ENCODE results near the gene TMPRSS2. TPM values are rescaled to one million over a fixed set of nuclear protein-coding genes. Genes with fewer than 3 reads are reported as not detected.

The TMPRSS2 gene
- total and polyA plus RNA-seq, 2 donors (not counting 1 experiment from before 2014, with no cell fraction given): not detected

GRCh38 chr21:41483973-41484372, 24.0 kb downstream of the TMPRSS2 start:
- Histone ChIP-seq H2AFZ (ENCODE audit: insufficient read depth, low read depth, low read length, poor library complexity, severe bottlenecking) (no peak overlapping the region), H3K9me3 (ENCODE audit: control extremely low read depth in 1 of 3, control insufficient read depth in 2 of 3, insufficient read depth in 1 of 3, low read length in 2 of 3) (no peaks in the 10 kb centered on the region), H3K9ac (ENCODE audit: low read length) (no peak overlapping the region), H4K20me1 (ENCODE audit: control insufficient read depth, insufficient read depth, low read length, poor library complexity, severe bottlenecking) (no peaks in the 10 kb centered on the region), H3K27ac (ENCODE audit: low read length in 2 of 2) (no peak overlapping the region), H3K36me3 (replicated peaks in 1 of 2; ENCODE audit: control extremely low read depth in 1 of 2, control insufficient read depth in 1 of 2, extremely low read depth in 1 of 2, insufficient read depth in 2 of 2, low read length in 1 of 2) (no peaks in the 10 kb centered on the region), H3K4me1 (ENCODE audit: control insufficient read depth in 2 of 2, insufficient read depth in 2 of 2, low read length in 2 of 2) (no peaks in the 10 kb centered on the region), H3K27me3 (replicated peaks in 1 of 4; ENCODE audit: control extremely low read depth in 1 of 4, control insufficient read depth in 3 of 4, insufficient read depth in 4 of 4, low read length in 3 of 4) (peaks cover 0 to 5% (median 2%) of the 10 kb centered on the region in 4 experiments), H3K4me2 (replicated peaks; ENCODE audit: low read depth, low read length, poor library complexity, severe bottlenecking) (no peak overlapping the region), H3K4me3 (ENCODE audit: control extremely low read depth in 1 of 5, extremely low read depth in 1 of 5, insufficient read depth in 1 of 5, low read depth in 2 of 5, low read length in 4 of 5) (no peak overlapping the region), H3K79me2 (ENCODE audit: control insufficient read depth, insufficient read depth, low read length) (no peaks in the 10 kb centered on the region)
- Mint-ChIP-seq H3K4me1 (peaks cover 6% of the 10 kb centered on the region), H3K4me3 (no peak overlapping the region), H3K9me3 (ENCODE audit: insufficient read depth) (no peaks in the 10 kb centered on the region), H3K27me3 (peaks cover 23% of the 10 kb centered on the region), H3K27ac (no peak overlapping the region)
- WGBS (ENCODE audit: insufficient coverage): 100% methylated on average over 1 of the region's 4 CpGs
- intact Hi-C loops (cut with micrococcal nuclease): no loop called here
- TF ChIP-seq EZH2 (IDR thresholded peaks at IDR 0.05; ENCODE audit: borderline replicate concordance, insufficient read depth, low read depth, low read length, poor library complexity, severe bottlenecking): no peak
- ChIA-PET CTCF (no interaction called here), POLR2A (no interaction called here)
- DNase-seq (no peak), ATAC-seq (ENCODE audit: low read depth) (no peak)

DNA sequence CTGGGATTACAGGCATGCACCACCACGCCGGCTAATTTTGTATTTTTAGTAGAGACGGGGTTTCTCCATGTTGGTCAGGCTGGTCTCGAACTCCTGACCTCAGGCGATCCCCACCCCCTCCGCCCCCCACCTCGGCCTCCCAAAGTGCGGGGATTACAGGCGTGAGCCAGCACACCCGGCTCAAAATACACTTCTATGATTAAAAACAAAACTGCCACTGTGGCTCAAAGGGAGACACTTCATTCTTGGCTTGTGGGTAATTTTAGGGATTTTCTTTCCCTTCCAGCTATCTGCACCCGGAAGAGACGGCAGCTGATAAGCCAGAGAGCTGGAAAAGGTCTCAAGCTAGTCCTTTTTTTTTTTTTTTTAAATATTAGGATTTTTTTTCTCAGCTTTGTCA, 24.5 kb downstream of the TMPRSS2 start:
- Histone ChIP-seq H3K4me1 (ENCODE audit: control insufficient read depth in 2 of 2, insufficient read depth in 2 of 2, low read length in 2 of 2) (no peaks in the 10 kb centered on the region), H2AFZ (ENCODE audit: insufficient read depth, low read depth, low read length, poor library complexity, severe bottlenecking) (no peak overlapping the region), H3K27me3 (replicated peaks in 1 of 4; ENCODE audit: control extremely low read depth in 1 of 4, control insufficient read depth in 3 of 4, insufficient read depth in 4 of 4, low read length in 3 of 4) (peaks cover 0 to 5% (median 2%) of the 10 kb centered on the region in 4 experiments), H3K79me2 (ENCODE audit: control insufficient read depth, insufficient read depth, low read length) (no peaks in the 10 kb centered on the region), H4K20me1 (ENCODE audit: control insufficient read depth, insufficient read depth, low read length, poor library complexity, severe bottlenecking) (no peaks in the 10 kb centered on the region), H3K9ac (ENCODE audit: low read length) (no peak overlapping the region), H3K27ac (ENCODE audit: low read length in 2 of 2) (no peak overlapping the region), H3K9me3 (ENCODE audit: control extremely low read depth in 1 of 3, control insufficient read depth in 2 of 3, insufficient read depth in 1 of 3, low read length in 2 of 3) (no peaks in the 10 kb centered on the region), H3K36me3 (replicated peaks in 1 of 2; ENCODE audit: control extremely low read depth in 1 of 2, control insufficient read depth in 1 of 2, extremely low read depth in 1 of 2, insufficient read depth in 2 of 2, low read length in 1 of 2) (no peaks in the 10 kb centered on the region), H3K4me3 (ENCODE audit: control extremely low read depth in 1 of 5, extremely low read depth in 1 of 5, insufficient read depth in 1 of 5, low read depth in 2 of 5, low read length in 4 of 5) (no peak overlapping the region), H3K4me2 (replicated peaks; ENCODE audit: low read depth, low read length, poor library complexity, severe bottlenecking) (no peak overlapping the region)
- no peak overlapping the region for H3K4me3 Mint-ChIP-seq
- H3K9me3 Mint-ChIP-seq (ENCODE audit: insufficient read depth): no peaks in the 10 kb centered on the region
- H3K4me1 Mint-ChIP-seq: peaks cover 6% of the 10 kb centered on the region
- TF ChIP-seq, protein P1, sequence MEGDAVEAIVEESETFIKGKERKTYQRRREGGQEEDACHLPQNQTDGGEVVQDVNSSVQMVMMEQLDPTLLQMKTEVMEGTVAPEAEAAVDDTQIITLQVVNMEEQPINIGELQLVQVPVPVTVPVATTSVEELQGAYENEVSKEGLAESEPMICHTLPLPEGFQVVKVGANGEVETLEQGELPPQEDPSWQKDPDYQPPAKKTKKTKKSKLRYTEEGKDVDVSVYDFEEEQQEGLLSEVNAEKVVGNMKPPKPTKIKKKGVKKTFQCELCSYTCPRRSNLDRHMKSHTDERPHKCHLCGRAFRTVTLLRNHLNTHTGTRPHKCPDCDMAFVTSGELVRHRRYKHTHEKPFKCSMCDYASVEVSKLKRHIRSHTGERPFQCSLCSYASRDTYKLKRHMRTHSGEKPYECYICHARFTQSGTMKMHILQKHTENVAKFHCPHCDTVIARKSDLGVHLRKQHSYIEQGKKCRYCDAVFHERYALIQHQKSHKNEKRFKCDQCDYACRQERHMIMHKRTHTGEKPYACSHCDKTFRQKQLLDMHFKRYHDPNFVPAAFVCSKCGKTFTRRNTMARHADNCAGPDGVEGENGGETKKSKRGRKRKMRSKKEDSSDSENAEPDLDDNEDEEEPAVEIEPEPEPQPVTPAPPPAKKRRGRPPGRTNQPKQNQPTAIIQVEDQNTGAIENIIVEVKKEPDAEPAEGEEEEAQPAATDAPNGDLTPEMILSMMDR (IDR thresholded peaks at IDR 0.05): no peak
- no peak for TF ChIP-seq EZH2 (IDR thresholded peaks at IDR 0.05; ENCODE audit: borderline replicate concordance, insufficient read depth, low read depth, low read length, poor library complexity, severe bottlenecking)
- ChIA-PET CTCF (no interaction called here), POLR2A (no interaction called here)
- H3K27ac Mint-ChIP-seq: no peak overlapping the region
- intact Hi-C loops (cut with micrococcal nuclease): no loop called here
- no peak for ATAC-seq (ENCODE audit: low read depth)
- no CpG with 5 or more reads among the region's 12 CpGs for WGBS (ENCODE audit: insufficient coverage)
- DNase-seq: no peak
- peaks cover 23% of the 10 kb centered on the region for H3K27me3 Mint-ChIP-seq

Data from B cell (primary cell).